Measurements from ENCODE around the gene DCANP1. TPM values are rescaled to one million over a fixed set of nuclear protein-coding genes. Genes with fewer than 3 reads are reported as not detected.

The DCANP1 gene
- total and polyA plus RNA-seq, 2 donors (not counting 1 experiment from before 2014, with no cell fraction given): not detected

- H3K9ac ChIP-seq (ENCODE audit: low read length): no peak overlapping the region
- H3K4me2 ChIP-seq (replicated peaks; ENCODE audit: low read depth, low read length, poor library complexity, severe bottlenecking): no peak overlapping the region
- ChIA-PET CTCF (no interaction called here), POLR2A (no interaction called here)
- H3K27ac ChIP-seq (ENCODE audit: low read length in 2 of 2): no peak overlapping the region
- H3K9me3 Mint-ChIP-seq (ENCODE audit: insufficient read depth): no peaks in the 10 kb centered on the region
- H3K4me3 Mint-ChIP-seq: no peak overlapping the region
- no peak overlapping the region for H3K4me3 ChIP-seq (ENCODE audit: control extremely low read depth in 1 of 5, extremely low read depth in 1 of 5, insufficient read depth in 1 of 5, low read depth in 2 of 5, low read length in 4 of 5)
- H4K20me1 ChIP-seq (ENCODE audit: control insufficient read depth, insufficient read depth, low read length, poor library complexity, severe bottlenecking): no peaks in the 10 kb centered on the region
- H3K27me3 Mint-ChIP-seq: peaks cover 46% of the 10 kb centered on the region
- no peak overlapping the region for H3K27ac Mint-ChIP-seq
- no peak for TF ChIP-seq CTCF (IDR thresholded peaks at IDR 0.05)
- TF ChIP-seq EZH2 (IDR thresholded peaks at IDR 0.05; ENCODE audit: borderline replicate concordance, insufficient read depth, low read depth, low read length, poor library complexity, severe bottlenecking): no peak
- H3K27me3 ChIP-seq (replicated peaks in 1 of 4; ENCODE audit: control extremely low read depth in 1 of 4, control insufficient read depth in 3 of 4, insufficient read depth in 4 of 4, low read length in 3 of 4): peaks cover 0 to 18% (median 15%) of the 10 kb centered on the region in 4 experiments
- DNase-seq: no peak
- H3K4me1 ChIP-seq (ENCODE audit: control insufficient read depth in 2 of 2, insufficient read depth in 2 of 2, low read length in 2 of 2): no peaks in the 10 kb centered on the region
- WGBS (ENCODE audit: insufficient coverage): 100% methylated on average over 1 of the region's 1 CpG
- ATAC-seq (ENCODE audit: low read depth): no peak
- H3K9me3 ChIP-seq (ENCODE audit: control extremely low read depth in 1 of 3, control insufficient read depth in 2 of 3, insufficient read depth in 1 of 3, low read length in 2 of 3): no peaks in the 10 kb centered on the region
- peaks cover 2% of the 10 kb centered on the region for H3K4me1 Mint-ChIP-seq
- H2AFZ ChIP-seq (ENCODE audit: insufficient read depth, low read depth, low read length, poor library complexity, severe bottlenecking): no peak overlapping the region
- no peaks in the 10 kb centered on the region for H3K36me3 ChIP-seq (replicated peaks in 1 of 2; ENCODE audit: control extremely low read depth in 1 of 2, control insufficient read depth in 1 of 2, extremely low read depth in 1 of 2, insufficient read depth in 2 of 2, low read length in 1 of 2)
- H3K79me2 ChIP-seq (ENCODE audit: control insufficient read depth, insufficient read depth, low read length): no peaks in the 10 kb centered on the region
- intact Hi-C loops (cut with micrococcal nuclease): no loop called here
Measured at GRCh38 chr5:135483254-135483653, 36.1 kb upstream of the DCANP1 start.

DNA sequence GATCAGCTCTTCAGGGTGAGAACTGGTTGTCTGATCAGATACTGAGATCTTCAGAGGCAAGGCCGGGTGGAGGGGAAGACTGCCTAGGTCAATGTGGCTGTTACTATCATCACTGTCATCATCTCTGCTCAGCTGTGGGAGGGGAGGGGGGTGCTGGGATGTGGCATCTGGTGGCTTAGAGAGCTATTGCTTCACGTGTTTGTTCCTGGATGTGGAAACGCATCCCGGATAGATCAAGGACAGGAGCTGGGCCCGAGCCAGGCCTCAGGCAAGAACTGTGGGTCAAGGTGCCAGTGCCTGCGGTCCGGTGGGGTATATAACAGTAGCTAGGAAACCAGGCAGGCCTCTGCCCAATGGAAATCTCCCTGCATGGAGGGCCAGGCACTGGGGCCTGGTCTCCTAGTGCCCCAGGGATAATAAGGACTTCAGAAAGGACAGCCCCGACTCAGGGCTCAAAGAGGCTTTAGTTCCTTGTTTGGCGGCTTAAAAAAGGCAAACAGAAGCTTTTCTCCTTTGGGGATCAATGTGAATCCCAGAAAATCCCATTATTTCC lies 35.3 kb upstream of the DCANP1 start:
- POLR2A ChIA-PET: no interaction called here
- no peak overlapping the region for H3K4me3 Mint-ChIP-seq
- peaks cover 39% of the 10 kb centered on the region for H3K27me3 Mint-ChIP-seq
- H3K4me1 Mint-ChIP-seq: no peaks in the 10 kb centered on the region
- DNase-seq (no peak), ATAC-seq (ENCODE audit: low read depth) (no peak)
- Histone ChIP-seq H4K20me1 (ENCODE audit: control insufficient read depth, insufficient read depth, low read length, poor library complexity, severe bottlenecking) (no peaks in the 10 kb centered on the region), H3K4me2 (replicated peaks; ENCODE audit: low read depth, low read length, poor library complexity, severe bottlenecking) (no peak overlapping the region), H3K4me1 (ENCODE audit: control insufficient read depth in 2 of 2, insufficient read depth in 2 of 2, low read length in 2 of 2) (no peaks in the 10 kb centered on the region), H3K79me2 (ENCODE audit: control insufficient read depth, insufficient read depth, low read length) (no peaks in the 10 kb centered on the region), H3K9ac (ENCODE audit: low read length) (no peak overlapping the region), H3K27me3 (replicated peaks in 1 of 4; ENCODE audit: control extremely low read depth in 1 of 4, control insufficient read depth in 3 of 4, insufficient read depth in 4 of 4, low read length in 3 of 4) (peaks cover 0 to 12% (median 8%) of the 10 kb centered on the region in 4 experiments), H3K9me3 (ENCODE audit: control extremely low read depth in 1 of 3, control insufficient read depth in 2 of 3, insufficient read depth in 1 of 3, low read length in 2 of 3) (no peaks in the 10 kb centered on the region), H3K27ac (ENCODE audit: low read length in 2 of 2) (no peak overlapping the region), H3K4me3 (ENCODE audit: control extremely low read depth in 1 of 5, extremely low read depth in 1 of 5, insufficient read depth in 1 of 5, low read depth in 2 of 5, low read length in 4 of 5) (no peak overlapping the region), H3K36me3 (replicated peaks in 1 of 2; ENCODE audit: control extremely low read depth in 1 of 2, control insufficient read depth in 1 of 2, extremely low read depth in 1 of 2, insufficient read depth in 2 of 2, low read length in 1 of 2) (no peaks in the 10 kb centered on the region), H2AFZ (ENCODE audit: insufficient read depth, low read depth, low read length, poor library complexity, severe bottlenecking) (no peak overlapping the region)
- CTCF ChIA-PET: no interaction called here
- 92% methylated on average over 8 of the region's 9 CpGs for WGBS (ENCODE audit: insufficient coverage)
- H3K27ac Mint-ChIP-seq: no peak overlapping the region
- intact Hi-C loops (cut with micrococcal nuclease): no loop called here
- no peak for TF ChIP-seq EZH2 (IDR thresholded peaks at IDR 0.05; ENCODE audit: borderline replicate concordance, insufficient read depth, low read depth, low read length, poor library complexity, severe bottlenecking)
- no peak for TF ChIP-seq CTCF (IDR thresholded peaks at IDR 0.05)
- no peaks in the 10 kb centered on the region for H3K9me3 Mint-ChIP-seq (ENCODE audit: insufficient read depth)

All from B cell (primary cell).